GM12801 (cell line): ENCODE results near the gene BEGAIN.

ENCODE experiments used
- TF ChIP-seq, protein P1 (sequence below): IDR thresholded peaks from one replicate; pipeline ENCODE4 v1.5.1; 2011; ENCODE audit warnings: control low read depth; ENCODE audit not compliant: insufficient read length; ENCODE audit errors: extremely low read depth

Gene BEGAIN

DNA sequence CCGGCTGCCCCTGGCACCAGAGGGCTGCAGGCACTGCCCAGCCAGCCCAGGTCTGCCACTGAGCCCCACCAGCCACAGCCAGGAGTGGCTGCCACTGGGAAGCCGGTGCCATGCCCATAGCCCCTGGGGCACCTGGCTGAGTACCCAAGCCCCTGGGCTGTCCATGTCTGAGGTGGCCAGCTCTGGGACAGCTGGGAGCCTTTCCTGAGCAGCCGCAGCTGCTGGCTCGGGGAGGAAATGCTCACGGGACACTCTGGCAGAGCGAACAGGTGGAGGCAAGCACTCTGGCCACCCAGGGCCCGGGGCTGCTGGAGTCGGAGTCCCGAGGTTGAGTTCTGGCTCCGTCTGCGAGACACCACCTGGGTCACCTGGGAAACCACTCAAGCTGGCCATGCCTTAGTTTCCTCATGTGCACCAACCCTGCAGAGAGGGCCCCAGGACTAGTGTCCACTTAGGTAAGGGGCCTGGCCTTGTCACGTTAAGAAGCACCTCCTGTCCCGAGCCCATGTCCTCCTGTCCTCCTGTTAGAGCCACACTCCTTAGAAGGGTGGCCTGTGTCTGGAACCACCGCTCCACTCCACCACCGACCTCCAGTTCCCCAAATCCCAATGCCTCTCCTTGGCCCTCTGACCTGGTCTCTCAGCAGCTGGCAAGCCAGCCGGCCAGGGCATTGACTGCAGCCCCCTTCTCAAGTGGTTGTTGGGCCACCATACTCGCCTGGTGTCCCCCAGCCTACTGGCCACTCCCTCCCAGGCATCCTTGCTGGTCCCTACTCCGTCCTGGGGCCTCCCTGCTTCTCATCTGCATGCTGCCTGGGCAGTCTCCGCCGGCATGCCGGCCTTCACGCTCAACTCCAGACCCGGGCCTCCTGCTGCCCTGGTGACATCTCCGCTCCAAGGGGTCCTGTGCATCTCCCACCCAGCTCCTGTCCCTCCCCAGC is 45.3 kb downstream of the BEGAIN start:
- TF ChIP-seq, protein P1, sequence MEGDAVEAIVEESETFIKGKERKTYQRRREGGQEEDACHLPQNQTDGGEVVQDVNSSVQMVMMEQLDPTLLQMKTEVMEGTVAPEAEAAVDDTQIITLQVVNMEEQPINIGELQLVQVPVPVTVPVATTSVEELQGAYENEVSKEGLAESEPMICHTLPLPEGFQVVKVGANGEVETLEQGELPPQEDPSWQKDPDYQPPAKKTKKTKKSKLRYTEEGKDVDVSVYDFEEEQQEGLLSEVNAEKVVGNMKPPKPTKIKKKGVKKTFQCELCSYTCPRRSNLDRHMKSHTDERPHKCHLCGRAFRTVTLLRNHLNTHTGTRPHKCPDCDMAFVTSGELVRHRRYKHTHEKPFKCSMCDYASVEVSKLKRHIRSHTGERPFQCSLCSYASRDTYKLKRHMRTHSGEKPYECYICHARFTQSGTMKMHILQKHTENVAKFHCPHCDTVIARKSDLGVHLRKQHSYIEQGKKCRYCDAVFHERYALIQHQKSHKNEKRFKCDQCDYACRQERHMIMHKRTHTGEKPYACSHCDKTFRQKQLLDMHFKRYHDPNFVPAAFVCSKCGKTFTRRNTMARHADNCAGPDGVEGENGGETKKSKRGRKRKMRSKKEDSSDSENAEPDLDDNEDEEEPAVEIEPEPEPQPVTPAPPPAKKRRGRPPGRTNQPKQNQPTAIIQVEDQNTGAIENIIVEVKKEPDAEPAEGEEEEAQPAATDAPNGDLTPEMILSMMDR, result no peak

DNA sequence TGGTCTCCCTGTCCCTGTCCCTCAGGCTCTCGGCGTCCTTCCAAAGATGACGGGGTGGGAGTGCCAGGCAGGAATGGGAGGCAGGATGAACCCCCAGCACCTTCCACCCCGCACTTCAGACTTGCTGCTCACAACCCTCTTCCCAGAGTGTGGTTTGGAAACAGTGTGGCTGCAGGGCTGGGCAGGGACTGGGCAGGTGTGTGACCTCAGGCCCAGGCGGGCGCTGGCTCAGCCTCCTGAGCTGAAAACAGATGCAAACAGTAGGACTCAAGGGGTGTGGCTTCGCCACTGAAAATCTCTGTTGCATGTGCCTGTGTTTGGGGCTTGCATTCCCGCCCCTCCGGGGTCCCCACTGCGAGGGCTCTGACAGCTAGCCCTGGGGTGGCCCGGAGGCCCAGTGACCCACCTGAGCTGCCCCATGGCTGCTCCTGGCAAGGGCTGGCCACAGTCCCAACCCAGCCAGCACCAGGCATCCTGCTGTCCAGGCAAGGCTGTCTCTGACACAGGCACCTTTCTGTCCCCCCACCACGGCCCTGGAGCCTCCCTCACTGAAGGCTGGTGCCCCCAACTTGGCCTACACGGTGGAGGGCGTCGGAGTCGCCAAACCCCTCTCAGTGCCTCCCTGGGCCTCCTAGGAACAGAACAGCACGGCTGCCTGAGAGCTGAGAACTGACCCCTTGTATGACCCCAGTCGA is 46.1 kb downstream of the BEGAIN start:
- TF ChIP-seq, protein P1, result no peak

DNA sequence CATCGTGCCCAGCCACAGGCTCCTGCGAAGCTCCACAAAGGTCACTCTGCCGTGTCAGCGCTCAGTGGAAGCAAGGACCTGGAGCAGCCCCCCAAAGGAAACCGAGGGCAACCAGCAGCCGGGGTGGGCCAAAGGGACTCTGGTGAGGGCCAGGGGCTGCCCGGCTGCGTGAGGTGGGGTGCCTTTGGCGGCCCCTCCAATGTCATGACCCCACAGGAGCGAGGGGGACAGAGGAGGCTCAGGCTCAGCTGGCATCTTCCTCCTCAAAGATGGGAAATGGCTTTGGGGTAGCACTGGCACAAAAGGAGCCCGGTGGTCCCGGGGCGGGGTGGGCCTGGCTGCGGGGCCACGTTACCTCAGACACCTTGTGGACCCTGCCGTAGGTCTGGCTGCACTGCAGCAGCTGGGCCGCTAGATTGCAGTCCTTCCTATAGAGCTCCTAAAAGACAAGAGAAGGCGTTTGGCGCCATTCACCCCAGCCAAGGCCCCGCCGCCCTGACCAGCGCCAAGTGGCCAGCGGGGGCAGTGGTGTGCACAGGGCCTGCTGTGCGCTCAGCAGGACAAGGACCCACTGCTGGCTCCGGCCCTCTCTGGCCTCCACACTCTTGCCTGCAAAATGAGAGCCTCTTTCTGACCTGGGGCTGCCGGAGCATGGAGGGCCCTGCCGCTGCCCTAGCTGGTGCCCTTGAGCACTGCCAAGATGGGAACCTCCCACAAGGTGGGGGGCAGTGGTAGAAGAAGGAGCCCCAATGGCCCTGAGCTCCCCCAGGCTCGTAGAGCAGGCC is 46.9 kb downstream of the BEGAIN start:
- TF ChIP-seq, protein P1, result no peak

DNA sequence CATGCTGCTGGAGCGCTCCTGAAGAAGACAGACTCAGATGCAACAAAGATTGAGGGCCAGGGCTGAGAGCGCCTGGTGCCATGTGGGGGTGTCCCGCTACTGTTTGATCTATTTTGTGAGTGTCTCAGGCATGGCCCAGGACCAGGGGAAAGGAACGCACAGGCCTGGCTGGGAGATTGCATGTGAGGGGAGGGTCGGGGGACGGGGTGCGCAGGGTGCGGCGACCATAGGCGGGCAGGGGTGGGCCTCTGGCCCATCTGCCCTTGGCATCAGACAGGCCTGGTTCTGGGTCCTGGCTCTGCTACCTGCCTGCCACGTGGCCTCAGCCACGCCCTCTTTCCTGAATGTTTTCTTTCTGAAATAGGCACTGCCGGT is 47.5 kb downstream of the BEGAIN start:
- TF ChIP-seq, protein P1, result no peak

DNA sequence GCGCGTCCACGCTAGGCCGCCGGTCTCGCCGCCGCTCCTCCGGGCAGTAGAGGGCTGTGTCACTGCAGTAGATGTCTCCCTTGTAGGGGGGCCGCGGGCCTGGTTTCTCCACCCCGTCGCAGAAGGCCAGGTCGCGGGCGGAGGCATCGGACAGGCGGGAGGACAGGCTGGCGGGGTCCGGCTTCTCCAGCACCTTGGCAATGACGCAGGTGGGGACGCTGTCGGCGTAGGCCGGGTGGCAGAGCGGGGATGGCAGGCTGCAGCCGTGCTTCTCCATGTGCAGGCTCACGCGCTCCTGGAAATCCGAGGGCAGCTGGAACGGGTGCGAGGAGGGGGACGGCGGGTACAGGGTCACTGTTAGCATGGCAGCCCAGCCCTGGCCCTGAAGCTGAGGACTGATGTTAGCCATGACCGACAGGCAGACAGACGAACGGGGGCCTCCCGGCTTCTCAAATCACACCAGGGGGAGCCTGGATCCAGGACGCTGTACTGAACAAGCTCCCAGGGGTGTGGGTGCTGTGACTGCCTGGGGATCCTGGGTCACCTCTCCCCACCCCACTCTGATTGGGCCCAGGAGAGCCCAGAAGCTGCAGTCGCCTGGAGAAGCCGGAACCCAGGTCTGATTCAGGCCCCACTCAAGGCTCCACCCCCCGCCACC is 48.1 kb downstream of the BEGAIN start:
- TF ChIP-seq, protein P1, result no peak

DNA sequence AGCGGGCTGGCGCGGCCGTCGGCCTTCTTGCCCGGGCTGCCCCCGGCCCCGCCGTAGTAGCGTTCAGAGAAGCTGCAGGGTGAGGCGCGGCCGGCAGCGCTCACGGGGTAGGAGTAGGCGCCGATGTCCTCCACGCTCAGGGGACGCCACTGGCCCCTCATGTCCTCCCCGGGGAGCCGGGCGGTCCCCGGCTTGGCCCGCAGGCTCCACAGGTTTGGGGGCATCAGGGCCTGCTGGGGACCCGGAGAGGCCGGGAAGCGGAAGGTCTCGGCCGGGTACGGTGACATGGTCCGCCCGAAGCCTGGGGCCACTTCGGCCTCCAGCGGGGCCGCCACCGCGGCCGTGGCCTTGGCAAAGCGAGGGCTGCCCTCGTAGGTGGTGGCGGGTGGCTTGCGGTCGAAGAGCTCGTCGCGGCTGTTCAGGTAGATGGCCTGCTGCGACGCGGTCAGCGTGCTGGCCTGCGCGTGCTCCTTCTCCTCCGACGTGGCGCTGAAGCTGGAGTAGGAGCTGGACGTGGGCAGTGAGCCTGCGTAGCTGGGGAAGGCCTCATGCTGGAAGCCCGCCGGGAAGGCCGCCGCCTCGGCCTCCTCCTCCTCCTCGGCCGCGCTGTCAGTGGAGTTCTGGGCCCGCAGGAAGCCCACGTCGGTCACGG is 48.7 kb downstream of the BEGAIN start:
- TF ChIP-seq, protein P1, result no peak
